ENCODE results near the gene P4HB.
A peak's percentile ranks its signal among the peaks of the same experiment; 100 is the strongest.

P4HB gene

DNA sequence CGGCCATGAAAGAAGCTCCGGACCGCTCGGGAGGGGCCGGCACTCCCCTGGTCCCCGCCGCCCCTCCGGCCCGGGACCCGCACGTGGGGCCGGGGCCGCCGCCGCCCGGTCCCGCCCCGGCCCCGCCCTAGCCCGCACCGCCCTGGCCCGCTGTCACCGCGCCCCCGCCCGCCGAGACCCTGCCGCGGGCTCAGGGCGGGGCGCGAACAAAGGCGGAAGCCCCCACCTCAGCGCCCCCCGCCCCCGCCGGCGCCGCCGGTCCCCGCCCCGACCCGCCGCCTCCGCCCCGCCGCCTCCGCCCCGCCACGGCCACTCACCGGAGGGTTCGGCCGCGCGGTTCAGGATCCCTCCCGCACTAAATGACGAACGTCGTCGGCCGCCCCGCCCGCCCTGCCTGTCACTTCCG lies 10.6 kb upstream of the P4HB start, which contains the start of gene ARHGDIA:
ARHGDIA (minus strand) TSS at position 357 of the 406 bp plus-strand sequence. CDS start 1,407 bp downstream, outside the sequence.
- H3K36me3 ChIP-seq (ENCODE audit: control insufficient read depth, insufficient read depth, low read length), result peaks cover 11% of the 10 kb centered on the region
- H3K27me3 ChIP-seq (ENCODE audit: control insufficient read depth, insufficient read depth, low read length), result no peaks in the 10 kb centered on the region
- no peaks in the 10 kb centered on the region for H3K9me3 ChIP-seq (ENCODE audit: control insufficient read depth, low read length)
- peak within 1 kb of the TSS; percentile 95 for H3K4me3 ChIP-seq (ENCODE audit: low read length)
- H3K9ac ChIP-seq (ENCODE audit: low read length), result peak within 1 kb of the TSS; percentile 91
- peaks cover 48% of the 10 kb centered on the region for H3K4me1 ChIP-seq (ENCODE audit: control insufficient read depth, insufficient read depth, low read length)

DNA sequence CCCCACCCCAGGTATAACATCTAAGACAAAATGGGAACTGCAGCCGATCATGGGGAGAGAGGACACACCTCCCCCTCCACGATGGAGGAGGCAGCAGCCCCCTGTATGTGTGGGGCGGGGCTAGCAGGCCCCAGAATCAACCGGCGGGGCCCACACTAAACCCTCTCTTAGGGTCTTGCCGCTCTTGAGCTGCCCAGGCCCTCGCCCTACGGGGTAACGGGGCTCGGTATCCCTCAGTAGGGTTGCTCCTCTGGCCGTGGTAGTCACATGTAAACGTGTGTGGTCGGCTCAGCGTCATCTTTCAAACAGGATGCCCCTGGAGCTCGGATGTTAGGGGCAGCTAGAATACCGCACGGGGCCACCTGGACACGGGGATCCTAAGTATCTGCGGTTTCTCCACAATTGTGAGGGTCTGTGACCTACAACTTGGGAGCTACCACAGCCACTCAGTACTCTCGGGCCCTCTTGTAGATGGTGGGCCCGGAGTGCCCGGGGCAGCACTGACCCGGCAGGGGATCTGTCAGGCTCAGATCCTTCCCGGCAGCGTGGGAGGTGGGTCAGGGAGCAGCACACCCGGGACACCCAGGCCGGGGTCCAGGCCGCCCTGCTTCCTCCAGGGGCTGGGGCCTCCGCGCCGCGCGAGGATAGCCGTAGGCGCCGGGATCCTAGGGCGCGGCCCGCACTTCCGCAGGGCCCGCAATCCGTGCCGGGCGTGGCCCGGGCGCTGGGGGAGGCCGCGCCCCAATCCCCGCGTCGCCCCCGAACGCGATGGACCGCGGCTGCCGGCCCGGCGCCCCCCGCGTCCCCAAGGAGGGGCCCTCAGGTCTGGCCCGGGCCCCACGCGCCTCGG lies 10.0 kb upstream of the P4HB start:
- Histone ChIP-seq H3K4me3 (ENCODE audit: low read length) (peak overlapping the region; percentile 90), H3K9ac (ENCODE audit: low read length) (peak overlapping the region; percentile 91), H3K27me3 (ENCODE audit: control insufficient read depth, insufficient read depth, low read length) (no peaks in the 10 kb centered on the region), H3K36me3 (ENCODE audit: control insufficient read depth, insufficient read depth, low read length) (peaks cover 11% of the 10 kb centered on the region), H3K4me1 (ENCODE audit: control insufficient read depth, insufficient read depth, low read length) (peaks cover 53% of the 10 kb centered on the region), H3K9me3 (ENCODE audit: control insufficient read depth, low read length) (no peaks in the 10 kb centered on the region)

DNA sequence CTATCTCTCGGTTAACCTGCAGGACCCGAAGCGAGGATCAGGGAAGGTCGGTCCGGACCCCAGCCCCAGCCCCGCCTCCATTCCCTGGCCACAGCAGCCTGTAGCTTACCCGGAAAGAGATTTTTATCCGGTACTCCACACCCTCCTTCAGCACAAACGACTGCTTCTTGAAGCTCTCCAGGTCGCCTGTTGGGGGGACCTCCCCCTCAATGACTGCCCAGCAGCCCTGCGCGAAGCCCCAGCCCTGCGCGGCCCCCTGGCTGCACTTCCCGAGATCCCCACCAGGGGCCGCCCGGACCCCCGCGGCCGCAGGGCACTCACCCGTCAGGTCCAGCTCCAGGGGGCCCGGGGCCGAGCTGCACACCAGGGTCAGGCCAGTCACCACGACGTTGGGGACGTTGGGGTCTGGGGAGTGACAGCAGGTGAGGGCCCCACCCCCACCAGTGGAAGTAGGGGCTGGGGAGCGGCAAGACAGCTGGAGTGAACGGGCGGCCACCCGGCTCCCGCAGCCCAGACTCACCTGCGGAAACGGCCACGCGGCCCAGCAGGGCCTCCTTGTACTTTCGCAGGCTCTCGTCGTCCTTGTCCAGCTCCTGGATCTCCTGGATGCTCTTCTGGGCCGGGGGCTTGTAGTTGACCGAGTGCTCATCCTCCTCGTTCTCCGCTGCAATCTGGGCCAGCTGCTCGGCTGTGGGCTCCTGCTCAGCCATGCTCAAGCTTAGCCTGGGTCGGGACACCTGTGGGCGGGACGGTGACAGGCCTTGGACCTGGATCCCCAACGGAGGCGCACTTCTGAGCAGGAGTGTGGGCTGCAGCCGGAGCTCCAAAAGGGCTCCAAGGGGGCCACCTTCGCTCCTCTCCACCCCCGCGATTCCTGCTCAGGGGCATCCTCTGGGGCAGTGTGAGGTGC lies 9.1 kb upstream of the P4HB start:
- H3K9me3 ChIP-seq (ENCODE audit: control insufficient read depth, low read length), result no peaks in the 10 kb centered on the region
- H3K4me1 ChIP-seq (ENCODE audit: control insufficient read depth, insufficient read depth, low read length), result peaks cover 62% of the 10 kb centered on the region
- no peaks in the 10 kb centered on the region for H3K27me3 ChIP-seq (ENCODE audit: control insufficient read depth, insufficient read depth, low read length)
- peak overlapping the region; percentile 90 for H3K4me3 ChIP-seq (ENCODE audit: low read length)
- H3K9ac ChIP-seq (ENCODE audit: low read length), result peak overlapping the region; percentile 91
- peaks cover 11% of the 10 kb centered on the region for H3K36me3 ChIP-seq (ENCODE audit: control insufficient read depth, insufficient read depth, low read length)

DNA sequence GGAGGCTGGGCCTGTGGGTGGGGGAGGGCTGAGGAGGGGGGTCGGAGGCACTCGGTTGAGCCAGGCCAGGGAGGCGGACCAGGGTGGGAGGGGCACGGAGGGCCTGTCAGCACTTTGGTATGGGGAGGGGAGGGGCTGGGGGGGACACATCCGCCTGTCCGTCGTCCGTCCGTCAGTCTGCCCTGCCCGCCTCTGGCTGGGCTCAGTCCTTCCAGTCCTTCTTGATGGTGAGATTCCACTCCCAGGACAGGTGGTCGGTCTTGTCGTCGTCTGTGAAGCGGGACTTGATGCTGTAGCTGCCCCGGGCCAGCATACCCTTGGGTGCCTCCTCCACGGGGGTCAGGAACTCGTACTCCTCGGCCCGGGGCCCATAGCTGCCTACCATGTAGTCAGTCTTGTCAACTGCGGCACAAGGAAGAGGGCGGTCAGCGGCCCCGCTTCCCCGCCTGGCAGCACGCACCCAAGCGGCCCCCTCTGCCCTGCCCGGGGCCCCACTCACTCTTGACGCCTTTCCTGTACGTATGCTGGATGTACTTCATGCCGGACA lies 8.4 kb upstream of the P4HB start:
- H3K9ac ChIP-seq (ENCODE audit: low read length), result no peak overlapping the region
- no peak overlapping the region for H3K4me3 ChIP-seq (ENCODE audit: low read length)
- peaks cover 11% of the 10 kb centered on the region for H3K36me3 ChIP-seq (ENCODE audit: control insufficient read depth, insufficient read depth, low read length)
- H3K4me1 ChIP-seq (ENCODE audit: control insufficient read depth, insufficient read depth, low read length), result peaks cover 69% of the 10 kb centered on the region
- no peaks in the 10 kb centered on the region for H3K27me3 ChIP-seq (ENCODE audit: control insufficient read depth, insufficient read depth, low read length)
- no peaks in the 10 kb centered on the region for H3K9me3 ChIP-seq (ENCODE audit: control insufficient read depth, low read length)

DNA sequence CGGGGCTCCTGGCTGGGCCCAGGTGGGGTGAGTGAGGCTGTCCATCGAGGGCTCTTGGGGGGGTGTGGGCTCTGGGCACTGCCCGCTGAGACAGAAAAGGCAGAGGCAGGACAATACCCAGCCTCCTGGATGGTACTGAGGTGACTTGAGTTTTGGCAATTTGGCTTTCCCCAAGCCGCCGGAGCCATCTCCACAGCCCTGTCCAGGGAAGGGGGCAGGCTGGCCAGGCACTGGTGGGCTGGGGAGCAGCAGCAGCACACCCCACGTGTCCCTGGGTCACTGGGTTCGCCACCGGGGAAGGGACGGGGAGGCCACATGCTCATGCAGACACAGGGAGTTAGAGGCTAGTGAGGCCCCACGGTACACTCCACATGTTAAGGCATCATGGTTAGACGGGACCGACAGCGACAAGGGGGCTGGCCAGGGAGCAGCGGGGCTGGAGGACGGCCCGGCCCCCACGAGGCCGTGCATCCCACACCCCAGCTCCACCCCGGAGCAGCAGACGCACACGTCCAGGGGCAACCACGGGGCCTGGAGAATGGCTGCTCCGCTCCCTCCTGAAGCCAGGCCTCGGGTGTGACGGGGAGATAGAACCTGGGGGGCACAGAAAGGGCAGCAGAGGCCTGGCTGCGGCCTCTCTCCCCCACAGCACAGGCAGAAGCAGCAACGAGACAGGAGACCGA lies 7.8 kb upstream of the P4HB start:
- H3K9ac ChIP-seq (ENCODE audit: low read length), result peak overlapping the region; percentile 41
- peaks cover 11% of the 10 kb centered on the region for H3K36me3 ChIP-seq (ENCODE audit: control insufficient read depth, insufficient read depth, low read length)
- H3K4me3 ChIP-seq (ENCODE audit: low read length), result no peak overlapping the region
- H3K4me1 ChIP-seq (ENCODE audit: control insufficient read depth, insufficient read depth, low read length), result peaks cover 75% of the 10 kb centered on the region
- no peaks in the 10 kb centered on the region for H3K9me3 ChIP-seq (ENCODE audit: control insufficient read depth, low read length)
- no peaks in the 10 kb centered on the region for H3K27me3 ChIP-seq (ENCODE audit: control insufficient read depth, insufficient read depth, low read length)

DNA sequence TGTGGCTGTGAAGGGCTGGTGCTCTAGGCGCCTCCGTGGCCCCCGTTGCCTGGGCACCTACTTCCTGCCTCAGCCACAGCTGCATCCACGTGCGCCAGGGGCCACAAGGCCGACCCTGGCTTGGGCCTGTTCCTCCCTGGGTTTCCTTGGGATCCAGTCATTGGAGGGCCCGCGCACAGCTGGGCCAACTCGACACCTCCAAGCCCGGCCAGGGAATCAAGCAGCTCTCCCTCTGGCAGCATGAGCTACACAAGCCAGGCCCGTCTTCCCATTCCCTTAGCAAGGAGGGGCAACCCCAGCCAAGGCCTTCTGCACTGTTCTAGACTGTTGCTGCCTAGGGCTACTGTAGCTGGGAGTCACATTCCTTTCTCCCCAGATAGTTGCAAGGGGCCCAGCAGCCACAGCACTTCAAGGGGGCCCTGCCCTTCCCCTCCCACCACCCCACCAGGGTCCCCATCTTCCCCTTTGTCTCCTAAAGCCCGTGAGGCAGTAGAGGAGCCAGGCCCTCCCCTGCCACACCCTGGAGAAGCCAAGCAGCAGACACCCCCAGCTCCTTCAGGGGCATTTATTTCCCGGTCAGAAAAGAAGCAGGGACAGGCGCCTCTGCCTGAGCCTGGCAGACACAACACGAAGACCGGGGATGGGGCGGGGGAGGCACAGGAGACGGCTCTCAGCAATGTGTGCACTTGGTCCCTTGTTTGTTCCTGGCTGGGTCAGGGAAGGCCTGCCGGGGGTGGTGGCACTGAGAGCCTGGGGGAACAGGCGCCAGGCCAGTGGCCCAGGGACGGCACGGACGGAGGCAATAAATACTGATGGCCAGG lies 7.0 kb upstream of the P4HB start:
- Histone ChIP-seq H3K27me3 (ENCODE audit: control insufficient read depth, insufficient read depth, low read length) (no peaks in the 10 kb centered on the region), H3K4me1 (ENCODE audit: control insufficient read depth, insufficient read depth, low read length) (peaks cover 81% of the 10 kb centered on the region), H3K36me3 (ENCODE audit: control insufficient read depth, insufficient read depth, low read length) (peaks cover 11% of the 10 kb centered on the region), H3K4me3 (ENCODE audit: low read length) (no peak overlapping the region), H3K9ac (ENCODE audit: low read length) (peak overlapping the region; percentile 41), H3K9me3 (ENCODE audit: control insufficient read depth, low read length) (no peaks in the 10 kb centered on the region)

DNA sequence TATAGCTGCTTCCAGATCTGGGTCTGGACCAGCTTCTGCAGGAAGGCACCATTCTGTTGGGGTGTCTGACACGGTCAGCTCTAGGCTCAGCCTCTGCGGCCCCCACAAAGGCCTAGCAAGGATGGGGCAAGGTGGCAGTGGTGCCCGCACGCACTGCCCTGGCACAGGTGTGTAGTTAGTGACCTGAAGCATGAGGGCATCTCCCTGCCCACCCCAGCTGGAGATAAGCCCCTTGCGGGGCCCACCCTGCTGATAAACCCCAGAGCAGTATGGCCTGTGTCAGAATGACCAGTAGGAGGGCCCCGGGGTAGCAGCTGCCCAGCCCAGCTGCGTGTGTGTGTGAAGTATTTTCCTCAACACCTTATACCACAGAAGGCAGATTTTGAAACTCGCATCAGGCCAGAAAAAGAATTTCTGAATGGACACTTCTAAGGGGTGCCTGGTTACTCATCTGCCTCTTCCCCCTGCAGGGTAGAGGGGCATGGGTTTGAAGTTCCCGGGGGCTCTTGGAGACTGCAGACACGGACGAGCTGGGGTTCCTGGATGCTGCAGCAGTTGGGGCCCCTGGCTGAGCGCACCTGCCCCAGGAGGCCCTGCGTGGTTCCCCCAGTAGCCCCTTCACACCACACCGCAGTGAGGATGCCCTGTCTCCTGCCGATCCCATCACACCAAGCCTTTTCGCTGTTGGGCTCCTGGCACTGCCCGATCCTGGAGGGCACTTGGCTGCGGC lies 6.3 kb upstream of the P4HB start:
- Histone ChIP-seq H3K4me1 (ENCODE audit: control insufficient read depth, insufficient read depth, low read length) (peaks cover 82% of the 10 kb centered on the region), H3K27me3 (ENCODE audit: control insufficient read depth, insufficient read depth, low read length) (no peaks in the 10 kb centered on the region), H3K4me3 (ENCODE audit: low read length) (no peak overlapping the region), H3K36me3 (ENCODE audit: control insufficient read depth, insufficient read depth, low read length) (peaks cover 11% of the 10 kb centered on the region), H3K9ac (ENCODE audit: low read length) (peak overlapping the region; percentile 27), H3K9me3 (ENCODE audit: control insufficient read depth, low read length) (no peaks in the 10 kb centered on the region)

DNA sequence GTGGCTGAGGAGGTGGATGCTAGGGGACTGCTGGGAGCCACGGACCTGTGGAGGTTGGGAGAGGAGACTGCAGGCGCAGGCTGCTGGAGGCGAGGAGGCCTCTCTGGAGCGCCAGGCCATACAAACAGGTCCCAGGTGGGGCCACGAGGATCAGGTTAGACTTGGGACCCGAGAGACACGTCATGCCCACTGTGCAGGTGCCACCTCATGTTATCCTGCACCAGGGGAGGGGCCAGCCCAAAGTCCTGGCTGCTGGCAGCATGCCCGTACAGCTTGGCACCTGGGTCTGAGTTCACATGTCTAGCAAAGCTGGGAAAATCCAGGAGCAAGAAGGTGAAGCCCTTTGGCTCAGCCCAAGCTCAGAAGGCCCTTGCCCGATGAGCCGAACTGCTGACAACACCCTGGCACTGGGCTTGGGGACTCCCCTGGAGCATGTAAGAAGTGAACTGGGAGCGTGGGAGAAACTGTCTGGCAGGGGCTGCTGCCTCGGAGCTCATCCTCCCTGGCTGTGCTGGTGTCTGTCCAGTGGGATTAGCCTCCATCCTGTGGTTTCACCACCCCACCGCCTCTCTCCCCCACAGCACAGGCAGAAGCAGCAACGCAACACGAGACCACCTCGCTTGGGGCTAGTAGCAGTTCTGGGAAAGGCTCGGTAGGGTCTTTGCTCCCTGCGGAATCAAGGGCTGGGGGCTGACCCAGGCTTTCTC lies 5.6 kb upstream of the P4HB start:
- H3K9me3 ChIP-seq (ENCODE audit: control insufficient read depth, low read length), result no peaks in the 10 kb centered on the region
- H3K4me1 ChIP-seq (ENCODE audit: control insufficient read depth, insufficient read depth, low read length), result peaks cover 83% of the 10 kb centered on the region
- H3K36me3 ChIP-seq (ENCODE audit: control insufficient read depth, insufficient read depth, low read length), result peaks cover 11% of the 10 kb centered on the region
- no peaks in the 10 kb centered on the region for H3K27me3 ChIP-seq (ENCODE audit: control insufficient read depth, insufficient read depth, low read length)
- no peak overlapping the region for H3K4me3 ChIP-seq (ENCODE audit: low read length)
- H3K9ac ChIP-seq (ENCODE audit: low read length), result peak overlapping the region; percentile 46

DNA sequence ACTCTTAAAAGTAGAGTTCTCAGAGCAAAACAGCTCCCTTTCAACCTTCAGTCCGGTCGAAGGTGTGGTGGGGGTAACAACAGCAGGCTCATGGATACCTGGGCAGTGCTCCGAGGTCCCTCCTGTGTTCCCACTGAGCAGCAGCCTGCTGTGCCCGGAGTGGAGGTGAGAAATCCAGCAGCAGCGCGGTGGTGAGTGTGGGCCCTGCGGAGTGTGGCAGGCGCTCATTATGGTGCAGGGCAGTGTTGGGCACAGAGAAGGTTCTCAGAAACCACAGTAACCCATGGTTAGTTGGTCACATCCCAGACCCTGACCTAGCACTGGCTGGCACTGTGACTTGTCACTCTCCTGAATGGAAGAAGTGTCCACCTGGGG lies 5.0 kb upstream of the P4HB start:
- H3K4me1 ChIP-seq (ENCODE audit: control insufficient read depth, insufficient read depth, low read length), result peaks cover 83% of the 10 kb centered on the region
- peak overlapping the region; percentile 46 for H3K9ac ChIP-seq (ENCODE audit: low read length)
- H3K27me3 ChIP-seq (ENCODE audit: control insufficient read depth, insufficient read depth, low read length), result no peaks in the 10 kb centered on the region
- peaks cover 11% of the 10 kb centered on the region for H3K36me3 ChIP-seq (ENCODE audit: control insufficient read depth, insufficient read depth, low read length)
- no peak overlapping the region for H3K4me3 ChIP-seq (ENCODE audit: low read length)
- no peaks in the 10 kb centered on the region for H3K9me3 ChIP-seq (ENCODE audit: control insufficient read depth, low read length)

Measured in mucosa of stomach (tissue), 1 donor.